Ascending aorta (tissue), 2 donors: Measurements from ENCODE around the gene PTGER2. TPM values are rescaled to one million over a fixed set of nuclear protein-coding genes. Genes with fewer than 3 reads are reported as not detected.

Experiments
- DNase-seq, 2 donors: peaks; one replicate each; pipeline ENCODE4 v3.0.0-alpha.2; 2019; ENCODE audit warnings: low spot score in 2 of 2
- H3K27ac ChIP-seq, 2 donors: fragments of 200-600 bp; sonication (generic); one replicate each; pipeline ENCODE4 v1.5.1; 2016 to 2017; ENCODE audit warnings: mild to moderate bottlenecking in 1 of 2
- H3K27me3 ChIP-seq: fragments of 200-600 bp; sonication (generic); one replicate; pipeline ENCODE4 v1.5.1; 2017
- H3K36me3 ChIP-seq, 2 donors: fragments of 200-600 bp; sonication (generic); one replicate each; pipeline ENCODE4 v1.5.1; 2016
- H3K4me1 ChIP-seq, 2 donors: fragments of 200-600 bp; sonication (generic); one replicate each; pipeline ENCODE4 v1.5.1; 2016 to 2017; ENCODE audit warnings: mild to moderate bottlenecking in 1 of 2
- H3K4me3 ChIP-seq, 2 donors: fragments of 200-600 bp; sonication (generic); one replicate each; pipeline ENCODE4 v1.5.1; 2016 to 2017; ENCODE audit warnings: mild to moderate bottlenecking in 1 of 2
- H3K9me3 ChIP-seq, 2 donors: fragments of 200-600 bp; sonication (generic); one replicate each; pipeline ENCODE4 v1.5.1; 2016
- intact Hi-C: fragments of 100-400 bp; cut with DNase I; formaldehyde crosslinking; loops from one replicate; pipeline ENCODE4 v1.15.1; 2023
- total RNA-seq: library from RNA; depleted of rRNA; stranded (reverse); fragments of >200 nt; gene quantifications from one replicate; pipeline ENCODE4 v1.1.0, GENCODE V29; 2016
- TF ChIP-seq, protein P1 (sequence below), 3 experiments: fragments of 200-600 bp in 2 of 3; fragments of 450-650 bp in 1 of 3; sonication (generic) in 2 of 3; IDR thresholded peaks; one replicate each; pipeline ENCODE4 v1.5.1; 2016 to 2019; ENCODE audit warnings: antibody characterized with exemption in 3 of 3, mild to moderate bottlenecking in 1 of 3, moderate library complexity in 1 of 3

Gene PTGER2
- total RNA-seq, 1 donor from 2014 or later, result 1.9 TPM

DNA sequence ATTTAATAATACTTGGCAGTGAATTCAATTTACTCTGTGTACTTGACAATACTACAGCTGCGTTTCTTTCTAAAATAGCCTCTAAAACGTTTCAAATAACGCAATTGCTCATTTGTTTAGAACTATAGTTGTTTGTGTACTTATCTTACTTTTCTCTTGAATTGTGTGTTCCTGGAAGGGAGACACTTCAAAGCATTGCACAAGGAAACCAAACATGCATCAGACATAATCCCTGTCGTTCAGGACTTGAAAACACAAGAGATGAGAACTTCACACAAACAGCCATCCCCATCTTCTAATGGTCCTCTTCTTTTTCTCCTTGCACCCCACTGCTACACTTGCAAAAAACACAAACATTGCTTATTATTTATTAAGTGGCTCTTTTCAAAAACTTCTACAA lies 38.5 kb downstream of the PTGER2 start:
- Histone ChIP-seq H3K4me1 (peaks cover 0 to 3% of the 10 kb centered on the region in 2 donors), H3K36me3 (no peaks in the 10 kb centered on the region), H3K27ac (no peak overlapping the region), H3K9me3 (no peaks in the 10 kb centered on the region), H3K27me3 (no peaks in the 10 kb centered on the region), H3K4me3 (no peak overlapping the region)
- no peak for DNase-seq
- TF ChIP-seq, protein P1, sequence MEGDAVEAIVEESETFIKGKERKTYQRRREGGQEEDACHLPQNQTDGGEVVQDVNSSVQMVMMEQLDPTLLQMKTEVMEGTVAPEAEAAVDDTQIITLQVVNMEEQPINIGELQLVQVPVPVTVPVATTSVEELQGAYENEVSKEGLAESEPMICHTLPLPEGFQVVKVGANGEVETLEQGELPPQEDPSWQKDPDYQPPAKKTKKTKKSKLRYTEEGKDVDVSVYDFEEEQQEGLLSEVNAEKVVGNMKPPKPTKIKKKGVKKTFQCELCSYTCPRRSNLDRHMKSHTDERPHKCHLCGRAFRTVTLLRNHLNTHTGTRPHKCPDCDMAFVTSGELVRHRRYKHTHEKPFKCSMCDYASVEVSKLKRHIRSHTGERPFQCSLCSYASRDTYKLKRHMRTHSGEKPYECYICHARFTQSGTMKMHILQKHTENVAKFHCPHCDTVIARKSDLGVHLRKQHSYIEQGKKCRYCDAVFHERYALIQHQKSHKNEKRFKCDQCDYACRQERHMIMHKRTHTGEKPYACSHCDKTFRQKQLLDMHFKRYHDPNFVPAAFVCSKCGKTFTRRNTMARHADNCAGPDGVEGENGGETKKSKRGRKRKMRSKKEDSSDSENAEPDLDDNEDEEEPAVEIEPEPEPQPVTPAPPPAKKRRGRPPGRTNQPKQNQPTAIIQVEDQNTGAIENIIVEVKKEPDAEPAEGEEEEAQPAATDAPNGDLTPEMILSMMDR (IDR thresholded peaks at IDR 0.05), result no peak
- intact Hi-C loops, result no loop called here

DNA sequence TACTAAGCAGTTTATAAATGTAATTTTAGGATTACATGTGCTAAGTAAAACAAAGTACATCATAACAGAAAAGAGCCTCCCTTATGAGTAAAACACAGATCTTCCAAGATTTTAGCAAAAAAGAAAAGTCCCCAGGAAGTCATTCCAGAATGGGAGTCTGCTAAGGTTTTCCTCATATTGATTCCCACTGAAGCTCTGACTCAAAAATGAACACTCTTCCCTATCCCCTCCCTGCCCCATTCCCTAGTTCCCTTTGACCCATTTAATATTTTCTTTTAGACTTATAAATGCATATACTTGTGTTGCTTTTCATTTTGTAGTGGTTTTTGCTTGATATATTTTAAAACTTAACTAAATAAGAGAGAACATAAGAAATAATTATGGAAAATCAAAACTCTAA lies 40.1 kb downstream of the PTGER2 start:
- Histone ChIP-seq H3K4me1 (peaks cover 0 to 3% of the 10 kb centered on the region in 2 donors), H3K4me3 (no peak overlapping the region), H3K36me3 (no peaks in the 10 kb centered on the region), H3K27me3 (no peaks in the 10 kb centered on the region), H3K27ac (no peak overlapping the region), H3K9me3 (no peaks in the 10 kb centered on the region)
- TF ChIP-seq, protein P1 (IDR thresholded peaks at IDR 0.05), result no peak
- intact Hi-C loops, result no loop called here
- DNase-seq, result no peak

DNA sequence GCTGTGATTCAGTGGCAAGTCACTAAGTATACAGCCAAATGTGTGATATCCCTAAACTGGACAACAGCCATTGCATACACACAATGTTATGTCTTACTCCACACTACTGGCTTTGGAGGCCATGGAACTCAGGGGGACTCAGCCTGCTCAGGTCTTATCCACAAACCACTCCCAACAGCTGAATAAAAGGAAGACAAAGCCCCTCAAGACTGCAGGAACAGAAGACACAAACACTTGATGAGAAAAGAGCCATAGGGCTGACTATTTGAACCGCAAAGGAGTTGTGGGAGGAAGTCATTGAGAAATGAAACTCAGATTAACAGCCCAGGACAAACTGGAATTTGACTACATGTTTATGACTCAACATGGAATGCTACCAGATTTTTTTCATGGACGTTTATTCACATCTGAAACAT lies 40.9 kb downstream of the PTGER2 start:
- Histone ChIP-seq H3K27me3 (no peaks in the 10 kb centered on the region), H3K4me3 (no peak overlapping the region), H3K27ac (peak overlapping the region in 1 of 2 donors; percentile 57), H3K9me3 (no peaks in the 10 kb centered on the region), H3K36me3 (no peaks in the 10 kb centered on the region), H3K4me1 (peaks cover 0 to 3% of the 10 kb centered on the region in 2 donors)
- TF ChIP-seq, protein P1 (IDR thresholded peaks at IDR 0.05), result no peak
- intact Hi-C loops, result no loop called here
- no peak for DNase-seq

DNA sequence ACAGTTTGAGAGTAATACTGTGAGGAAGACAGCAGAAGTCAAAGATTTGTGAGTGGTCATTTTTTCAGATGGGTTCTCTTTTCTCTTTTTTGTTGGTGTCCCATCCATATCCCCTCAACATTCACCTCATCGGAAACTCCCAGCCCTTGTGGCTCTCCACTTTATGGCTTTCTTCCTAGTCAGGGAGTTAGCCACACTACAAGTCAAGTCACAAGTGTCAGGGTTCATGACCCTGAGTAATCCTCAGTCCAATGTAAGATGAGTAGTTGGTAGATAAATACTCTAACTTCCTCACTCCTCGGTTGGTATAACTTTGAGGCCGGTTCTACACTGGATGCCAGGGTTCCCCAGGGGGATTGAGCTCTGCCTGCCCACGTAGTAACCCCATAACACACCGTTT lies 41.4 kb downstream of the PTGER2 start:
- Histone ChIP-seq H3K4me1 (peaks cover 0 to 3% of the 10 kb centered on the region in 2 donors), H3K9me3 (no peaks in the 10 kb centered on the region), H3K36me3 (no peaks in the 10 kb centered on the region), H3K27ac (peak overlapping the region in 1 of 2 donors; percentile 57), H3K27me3 (no peaks in the 10 kb centered on the region), H3K4me3 (no peak overlapping the region)
- TF ChIP-seq, protein P1 (IDR thresholded peaks at IDR 0.05), result no peak
- intact Hi-C loops, result no loop called here
- DNase-seq, result no peak

DNA sequence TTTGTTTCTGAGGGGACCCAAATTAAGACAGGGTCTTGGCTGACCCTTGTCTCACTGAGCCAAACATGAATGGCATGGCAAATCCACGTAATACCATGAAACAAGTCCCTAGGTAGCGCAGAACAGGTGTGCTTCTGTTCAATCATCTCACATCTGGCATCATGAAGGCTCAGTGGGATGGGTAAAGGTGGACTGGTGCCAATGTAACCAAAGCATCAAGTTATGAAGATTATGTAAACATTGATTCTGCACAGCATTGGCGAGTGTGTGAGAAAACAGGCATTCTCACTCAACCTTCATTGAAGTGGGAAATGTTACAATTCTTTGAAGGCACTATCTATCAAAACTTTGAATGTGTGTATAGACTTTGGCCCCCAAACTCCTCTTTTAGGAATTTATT lies 41.9 kb downstream of the PTGER2 start:
- TF ChIP-seq, protein P1 (IDR thresholded peaks at IDR 0.05), result no peak

DNA sequence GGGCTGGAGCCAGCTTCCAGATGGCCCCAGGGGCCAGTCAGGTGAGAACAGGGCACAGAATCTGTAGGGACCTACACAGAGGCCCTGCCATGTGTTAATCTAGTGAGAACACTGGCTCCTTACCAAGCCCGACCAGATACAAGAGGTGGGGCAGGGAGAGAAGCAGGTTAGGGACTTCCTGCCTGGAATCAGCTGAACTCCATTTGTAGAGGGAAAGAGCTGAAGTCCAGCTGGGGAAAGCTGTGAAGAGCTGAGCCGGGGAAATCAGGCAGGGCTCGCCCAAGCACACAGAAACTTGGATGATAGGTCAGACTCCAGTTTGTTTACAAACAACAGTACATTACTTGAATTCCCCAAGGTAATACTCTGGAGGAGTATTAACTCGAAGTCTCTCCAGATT lies 46.7 kb downstream of the PTGER2 start:
- Histone ChIP-seq H3K4me3 (no peak overlapping the region), H3K4me1 (no peaks in the 10 kb centered on the region), H3K27ac (no peak overlapping the region), H3K36me3 (no peaks in the 10 kb centered on the region), H3K9me3 (no peaks in the 10 kb centered on the region), H3K27me3 (no peaks in the 10 kb centered on the region)
- intact Hi-C loops, result no loop called here
- no peak for DNase-seq
- TF ChIP-seq, protein P1 (IDR thresholded peaks at IDR 0.05), result no peak

More for the DNA sequence above, 41.9 kb downstream of the PTGER2 start:
- Histone ChIP-seq H3K4me3 (no peak overlapping the region), H3K27me3 (no peaks in the 10 kb centered on the region), H3K4me1 (peaks cover 0 to 3% of the 10 kb centered on the region in 2 donors), H3K9me3 (no peaks in the 10 kb centered on the region), H3K36me3 (no peaks in the 10 kb centered on the region), H3K27ac (no peak overlapping the region)
- no peak for DNase-seq
- intact Hi-C loops, result no loop called here
